DMS53 treated with DMSO at 0.1 percent for 48 hours (cell line): ENCODE results near the gene TMEM95.

ENCODE experiments used
- DNase-seq: peaks from one replicate; lab custom pipeline; 2025; ENCODE audit not compliant: unreplicated experiment; lab: John Stamatoyannopoulos, UW

TMEM95 gene

GRCh38 chr17:7374353-7374752 is 19.4 kb downstream of the TMEM95 start:
- no peak for DNase-seq

- no peak for DNase-seq
Measured at GRCh38 chr17:7379134-7379533, 24.2 kb downstream of the TMEM95 start.

DNA sequence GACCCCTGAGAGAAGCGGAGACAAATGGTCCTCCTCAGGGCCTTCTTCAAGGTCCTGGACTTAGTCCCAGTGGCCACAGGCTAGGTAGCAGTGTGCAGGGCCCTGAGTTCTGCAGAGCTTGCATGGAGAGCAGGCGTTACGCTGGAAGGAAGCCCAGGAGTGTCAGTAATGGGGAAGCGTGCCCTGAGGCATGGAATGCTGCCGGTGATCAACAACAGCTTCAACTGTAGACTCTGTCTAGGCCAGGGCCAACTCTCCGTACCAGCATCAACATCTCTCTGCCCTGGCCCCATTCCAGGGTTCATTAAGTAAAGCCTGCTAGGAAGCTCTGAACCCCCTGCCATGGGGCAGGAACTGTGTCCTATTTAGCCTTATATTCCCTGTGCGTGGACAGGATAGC is 25.4 kb downstream of the TMEM95 start:
- DNase-seq = no peak

- DNase-seq = peak; percentile 25
Measured at GRCh38 chr17:7380855-7381683, 26.1 kb downstream of the TMEM95 start, which contains the start of gene TNK1. Gene TNK1 (plus strand): TSS chr17:7381089. CDS start chr17:7382927, 1,838 bp downstream.

GRCh38 chr17:7382901-7383300 is 27.9 kb downstream of the TMEM95 start:
- no peak for DNase-seq

DNA sequence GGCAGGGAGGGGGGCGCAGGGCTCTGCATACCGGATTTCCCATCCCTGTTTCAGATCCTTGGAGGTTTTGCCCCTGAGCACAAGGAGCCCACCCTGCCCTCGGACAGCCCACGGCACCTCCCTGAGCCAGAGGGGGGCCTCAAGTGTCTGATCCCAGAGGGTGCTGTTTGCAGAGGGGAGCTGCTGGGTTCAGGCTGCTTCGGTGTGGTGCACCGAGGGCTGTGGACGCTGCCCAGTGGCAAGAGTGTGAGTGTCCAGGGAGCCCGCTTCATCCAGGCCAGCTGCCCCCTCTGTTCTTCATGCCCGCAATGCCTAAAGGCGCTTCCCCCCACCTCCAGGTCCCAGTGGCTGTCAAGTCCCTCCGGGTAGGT is 28.4 kb downstream of the TMEM95 start:
- DNase-seq = no peak

- DNase-seq = no peak
Measured at GRCh38 chr17:7383742-7384488, 29.0 kb downstream of the TMEM95 start.

DNA sequence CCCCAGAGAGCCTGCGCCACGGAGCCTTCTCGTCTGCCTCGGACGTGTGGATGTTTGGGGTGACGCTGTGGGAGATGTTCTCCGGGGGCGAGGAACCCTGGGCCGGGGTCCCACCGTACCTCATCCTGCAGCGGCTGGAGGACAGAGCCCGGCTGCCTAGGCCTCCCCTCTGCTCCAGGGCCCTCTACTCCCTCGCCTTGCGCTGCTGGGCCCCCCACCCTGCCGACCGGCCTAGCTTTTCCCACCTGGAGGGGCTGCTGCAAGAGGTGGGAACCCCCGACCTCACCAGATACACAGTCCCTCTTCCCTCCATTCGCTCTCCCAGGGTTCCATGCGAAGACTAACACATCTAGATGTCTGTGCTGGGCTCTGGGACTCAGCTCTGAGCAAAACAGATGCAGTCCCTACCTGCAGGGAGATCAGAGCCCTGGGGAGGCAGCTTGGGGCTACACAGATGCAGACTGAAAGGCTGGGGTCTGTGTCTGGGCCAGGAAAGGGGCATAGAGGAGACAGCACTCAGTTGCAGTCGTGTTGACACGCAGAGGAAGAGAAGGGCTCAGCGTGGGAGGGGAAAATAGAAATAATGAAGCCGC is 29.6 kb downstream of the TMEM95 start:
- no peak for DNase-seq

DNA sequence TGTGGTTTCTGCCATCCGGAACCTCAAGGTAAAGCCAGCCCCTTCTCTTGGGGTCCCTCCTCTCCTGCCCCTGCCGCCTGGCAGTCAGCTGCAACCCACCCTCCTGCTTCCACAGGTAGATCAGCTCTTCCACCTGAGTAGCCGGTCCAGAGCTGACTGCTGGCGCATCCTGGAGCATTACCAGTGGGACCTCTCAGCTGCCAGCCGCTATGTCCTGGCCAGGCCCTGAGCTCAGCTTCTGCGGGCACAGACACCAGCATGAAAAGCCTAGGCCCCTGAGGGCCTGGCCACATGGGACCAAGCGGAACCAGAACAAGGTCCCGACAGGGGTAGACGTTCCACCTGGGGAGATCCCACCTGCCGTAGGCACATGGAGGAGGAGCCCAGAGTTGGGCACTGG is 33.9 kb downstream of the TMEM95 start:
- DNase-seq = no peak

DNA sequence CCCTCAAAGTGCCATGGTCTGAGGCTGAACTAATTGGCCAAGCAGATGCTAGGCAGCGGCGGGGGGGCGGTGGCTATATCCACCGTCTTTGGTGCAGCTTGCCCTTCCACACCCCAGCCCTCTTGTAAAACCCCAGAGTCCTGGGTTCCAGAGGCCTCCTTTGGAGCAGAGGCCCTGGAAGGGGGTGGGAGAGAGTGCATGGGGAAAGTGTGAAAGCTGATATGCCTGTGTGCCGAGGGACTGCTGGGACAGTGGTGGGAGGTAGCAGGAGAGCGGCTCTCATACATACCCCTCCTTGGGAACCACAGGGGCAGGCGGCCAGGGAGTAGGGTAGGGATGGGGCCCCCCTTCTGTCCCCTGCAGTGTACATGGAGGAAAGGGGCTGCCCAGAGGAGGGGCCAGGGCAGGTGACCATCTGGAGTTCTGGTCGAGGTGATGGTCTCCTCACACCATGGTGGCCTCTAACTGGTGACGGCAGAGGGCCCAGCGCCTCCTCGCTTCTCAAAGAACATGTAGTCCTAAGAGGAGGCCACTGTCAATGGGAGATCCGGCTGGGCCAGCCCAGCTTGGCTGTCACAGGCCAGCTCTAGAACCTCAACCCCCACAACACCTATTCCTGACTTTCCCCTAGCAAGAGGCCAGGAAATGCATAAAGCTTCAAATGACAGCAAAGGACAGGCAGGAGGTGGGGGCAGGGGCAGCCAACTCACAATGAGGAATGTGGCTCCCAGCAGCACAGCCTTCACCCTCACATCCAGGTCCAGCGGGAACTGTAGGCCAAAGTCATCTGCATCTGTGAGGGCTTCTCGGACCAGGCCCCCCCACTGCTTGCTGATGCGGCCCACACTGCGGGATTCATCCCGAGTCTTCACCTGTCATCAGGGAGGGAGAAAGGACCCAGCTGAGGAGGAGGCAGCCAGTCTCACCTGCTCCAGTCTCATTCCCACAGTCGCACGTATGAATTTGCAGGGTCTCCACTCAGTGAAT is 35.3 kb downstream of the TMEM95 start:
- DNase-seq = no peak

DNA sequence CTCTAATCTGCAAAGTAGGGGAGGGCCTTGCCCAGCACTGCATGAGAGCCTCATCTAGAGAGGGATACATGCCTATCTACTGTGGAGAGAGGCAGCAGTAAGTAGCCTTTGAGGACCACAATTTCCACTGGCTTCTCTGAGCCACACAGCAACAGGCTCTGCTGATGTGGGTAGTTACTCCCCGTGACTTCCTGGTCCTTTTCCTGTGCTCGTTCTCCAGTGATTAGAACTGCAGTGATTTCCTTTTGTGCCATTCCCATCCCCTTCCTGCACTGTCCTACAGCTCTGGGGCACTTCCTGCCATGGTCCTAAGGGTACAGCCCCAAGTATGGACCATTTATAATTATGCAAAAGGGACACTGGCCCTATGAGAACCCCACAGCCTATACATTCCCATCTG is 36.4 kb downstream of the TMEM95 start:
- no peak for DNase-seq

- DNase-seq = no peak
Measured at GRCh38 chr17:7392696-7393612, 38.0 kb downstream of the TMEM95 start.

GRCh38 chr17:7393613-7394451 is 38.9 kb downstream of the TMEM95 start:
- no peak for DNase-seq

- DNase-seq = peak; percentile 96
Measured at GRCh38 chr17:7394452-7395191, 39.7 kb downstream of the TMEM95 start, which contains the start of gene PLSCR3. Gene PLSCR3 (minus strand): TSS chr17:7394525. CDS start chr17:7394110, 415 bp downstream.

DNA sequence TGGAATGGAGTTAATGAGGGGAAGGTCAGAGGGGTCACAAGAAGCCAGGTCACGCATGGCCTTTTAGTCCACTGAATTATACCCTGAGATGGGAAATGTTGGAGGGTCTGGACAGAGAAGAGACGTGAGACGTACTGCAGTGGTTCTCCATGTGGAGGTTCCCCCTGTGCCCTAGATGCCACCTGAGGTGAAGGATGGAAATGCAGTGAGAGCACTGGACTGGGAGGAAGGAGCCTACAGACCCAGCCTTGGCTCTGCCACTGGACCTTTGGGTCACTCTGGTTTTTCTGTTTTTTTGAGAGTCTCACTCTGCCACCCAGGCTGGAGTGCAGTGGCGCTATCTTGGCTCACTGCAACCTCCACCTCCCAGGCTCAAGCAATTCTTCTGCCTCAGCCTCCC is 41.2 kb downstream of the TMEM95 start:
- DNase-seq = no peak

GRCh38 chr17:7398612-7399011 is 43.7 kb downstream of the TMEM95 start:
- DNase-seq = no peak

DNA sequence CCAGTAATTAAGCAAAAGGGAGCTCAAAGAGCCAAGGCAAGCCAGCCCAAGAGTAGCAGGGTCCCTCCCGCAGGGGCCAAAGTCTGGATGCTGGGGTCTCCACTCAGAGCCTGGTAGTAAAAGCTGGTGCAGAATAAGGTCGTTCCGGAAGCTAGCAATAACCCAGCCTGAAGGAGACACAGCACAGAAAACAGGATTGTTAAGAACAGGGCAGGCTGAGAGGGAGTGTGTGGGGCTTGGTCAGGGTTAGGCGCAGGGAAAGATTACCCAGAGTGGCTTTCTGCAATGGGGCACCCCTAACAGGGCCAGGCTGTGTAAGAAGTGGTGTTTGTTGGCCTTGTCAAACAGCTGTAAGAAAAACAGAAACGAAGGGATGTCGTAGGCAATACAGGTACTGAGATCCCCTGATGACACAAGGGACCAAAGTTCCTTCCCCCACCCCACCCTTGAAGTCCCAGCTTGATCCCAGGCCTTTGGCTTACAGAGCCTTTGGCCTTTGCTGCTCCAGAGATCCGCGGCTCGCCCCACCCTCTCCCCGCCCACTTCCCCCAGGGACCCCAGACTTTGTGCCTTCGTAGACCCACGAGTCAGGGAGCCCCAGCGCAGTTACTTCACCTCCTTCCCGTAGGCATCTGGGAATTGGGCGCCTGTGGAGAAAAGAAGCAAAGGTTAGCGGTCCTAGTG is 48.2 kb downstream of the TMEM95 start:
- DNase-seq = no peak

- DNase-seq = no peak
Measured at GRCh38 chr17:7403727-7403976, 48.7 kb downstream of the TMEM95 start.
